GM23248 (cell line): Measurements from ENCODE around the gene ANO10.

Source experiments
- EZH2 ChIP-seq: fragments of 200-600 bp; sonication (generic); IDR thresholded peaks from 2 replicates; pipeline ENCODE4 v1.6.1; 2018; ENCODE audit warnings: antibody characterized with exemption, mild to moderate bottlenecking; ENCODE audit not compliant: insufficient read depth, poor library complexity, severe bottlenecking
- EZH2phosphoT487 ChIP-seq: fragments of 200-600 bp; sonication (generic); IDR thresholded peaks from 2 replicates; pipeline ENCODE4 v1.6.1; 2018; ENCODE audit warnings: antibody characterized with exemption, moderate library complexity, mild to moderate bottlenecking, low read depth; ENCODE audit not compliant: insufficient read depth

DNA sequence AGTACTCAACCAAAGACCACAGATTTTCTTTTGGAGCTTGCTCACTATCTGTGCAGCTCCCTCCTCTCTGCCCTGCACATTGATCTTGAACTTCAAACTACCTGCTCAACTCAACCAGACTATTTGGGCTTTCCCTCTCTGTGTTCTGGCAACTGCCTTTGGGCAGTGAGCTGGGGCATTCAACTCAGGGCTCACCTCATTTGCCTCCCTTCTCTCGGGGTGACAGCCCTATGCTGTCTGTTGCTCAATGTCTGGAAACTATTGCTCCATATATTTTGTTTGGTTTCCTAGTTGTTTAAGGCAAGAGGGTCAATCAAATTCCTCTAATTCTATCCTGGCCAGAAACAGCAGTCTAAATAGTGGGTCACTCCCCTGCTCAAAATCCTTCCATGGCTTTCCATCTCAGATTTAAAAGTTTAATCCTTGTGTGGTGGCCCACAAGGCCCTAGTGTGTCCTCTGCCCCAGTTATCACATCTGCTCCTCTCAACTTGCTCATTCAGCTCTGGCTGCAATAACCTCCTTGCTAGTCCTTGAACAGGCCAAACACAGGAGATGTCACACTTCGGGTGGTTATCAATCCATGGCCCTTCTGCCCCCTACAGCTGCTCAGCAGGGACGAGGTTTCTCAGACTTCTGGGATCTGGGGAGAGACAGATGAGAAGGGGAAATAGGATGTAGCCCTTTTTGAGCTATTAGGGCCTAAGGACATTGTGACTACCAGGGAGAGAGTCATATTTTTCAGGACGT lies 267.7 kb downstream of the ANO10 start:
- TF ChIP-seq EZH2phosphoT487 (no peak), EZH2 (no peak)
